ENCODE data around the gene TLN1.

TLN1 gene

GRCh38 chr9:35729101-35729500, 2.9 kb downstream of the TLN1 start:
- DNase-seq: no peak

GRCh38 chr9:35728041-35728971, 3.7 kb downstream of the TLN1 start:
- DNase-seq: no peak

DNA sequence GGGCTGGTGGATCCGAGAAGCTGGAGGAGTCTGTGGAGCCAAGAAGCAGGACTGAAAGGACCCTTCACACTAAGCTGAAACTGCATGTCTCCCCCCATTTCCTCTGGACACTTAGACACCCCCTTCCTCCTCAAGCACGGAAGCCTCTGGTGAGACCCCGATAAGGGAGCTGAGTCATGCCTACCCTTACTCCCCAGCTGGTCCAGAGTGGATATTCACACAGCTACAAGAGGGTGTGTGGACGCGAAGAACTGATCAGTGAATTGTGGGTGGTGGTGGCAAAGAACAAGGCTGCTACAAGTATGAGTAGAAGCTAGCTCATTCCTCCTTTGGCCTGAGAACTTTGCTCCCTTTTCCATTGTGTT, 4.3 kb downstream of the TLN1 start:
- no peak for DNase-seq

DNA sequence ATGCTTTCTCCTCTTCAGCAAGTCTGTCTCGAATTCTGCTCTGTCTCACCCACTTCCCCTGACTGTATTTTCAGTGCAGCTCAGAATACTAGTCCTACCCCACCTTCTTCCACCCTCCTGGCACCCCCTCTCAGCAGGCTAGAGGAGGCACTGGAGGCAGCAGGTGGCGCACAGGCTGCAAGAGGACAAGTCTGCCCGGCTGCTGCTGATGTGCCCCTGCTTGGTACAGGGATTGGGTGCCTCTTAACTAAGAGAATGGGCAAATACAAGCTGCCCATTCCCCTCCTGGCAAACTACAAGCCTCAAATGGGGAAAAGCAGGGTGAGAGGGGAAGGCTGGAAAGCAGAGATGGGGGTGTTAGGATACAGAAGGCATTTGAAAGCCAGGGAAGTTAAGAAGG, 5.1 kb downstream of the TLN1 start:
- no peak for DNase-seq

DNA sequence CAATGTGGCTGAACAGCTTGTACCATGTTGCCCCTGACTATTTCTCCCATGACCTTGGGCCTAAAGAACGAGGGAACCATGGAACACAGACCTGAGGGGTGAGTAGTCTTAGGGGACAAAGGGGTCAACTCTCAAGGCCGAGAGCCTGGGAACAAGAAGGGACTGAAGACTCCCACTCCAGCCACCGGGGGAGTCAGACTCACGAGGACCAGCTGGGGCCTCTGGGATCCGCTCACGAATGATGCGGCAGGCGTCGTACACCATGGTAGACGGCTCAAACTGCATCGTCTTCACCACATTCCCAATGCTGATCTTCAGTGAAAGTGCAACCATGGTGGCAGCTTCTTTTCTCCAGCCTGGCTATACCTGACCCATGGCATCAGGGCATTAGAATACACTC, 6.6 kb downstream of the TLN1 start:
- no peak for DNase-seq

DNA sequence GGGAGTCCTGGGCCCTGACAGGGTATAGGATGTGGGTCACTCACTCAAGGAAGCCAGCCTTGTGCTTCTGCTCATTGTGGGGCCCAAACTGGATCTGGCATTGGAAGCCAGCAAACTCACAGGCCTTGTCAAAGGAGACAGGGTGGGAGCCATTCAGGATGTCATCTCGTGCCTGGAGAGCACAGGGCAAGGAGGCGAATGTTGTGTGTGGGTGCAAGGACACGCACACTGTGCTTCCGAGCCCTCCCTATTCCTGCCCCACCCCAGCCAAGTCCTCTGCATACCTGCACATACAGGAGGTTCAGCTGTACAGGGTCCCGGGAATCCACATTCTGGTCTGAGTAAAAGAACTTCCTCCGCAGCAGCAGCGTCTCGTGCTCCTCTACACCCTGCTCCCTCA, 8.1 kb downstream of the TLN1 start:
- no peak for DNase-seq

- no peak for DNase-seq
Observed at GRCh38 chr9:35723426-35723825, 8.6 kb downstream of the TLN1 start.

GRCh38 chr9:35719546-35719945, 12.4 kb downstream of the TLN1 start:
- DNase-seq: no peak

DNA sequence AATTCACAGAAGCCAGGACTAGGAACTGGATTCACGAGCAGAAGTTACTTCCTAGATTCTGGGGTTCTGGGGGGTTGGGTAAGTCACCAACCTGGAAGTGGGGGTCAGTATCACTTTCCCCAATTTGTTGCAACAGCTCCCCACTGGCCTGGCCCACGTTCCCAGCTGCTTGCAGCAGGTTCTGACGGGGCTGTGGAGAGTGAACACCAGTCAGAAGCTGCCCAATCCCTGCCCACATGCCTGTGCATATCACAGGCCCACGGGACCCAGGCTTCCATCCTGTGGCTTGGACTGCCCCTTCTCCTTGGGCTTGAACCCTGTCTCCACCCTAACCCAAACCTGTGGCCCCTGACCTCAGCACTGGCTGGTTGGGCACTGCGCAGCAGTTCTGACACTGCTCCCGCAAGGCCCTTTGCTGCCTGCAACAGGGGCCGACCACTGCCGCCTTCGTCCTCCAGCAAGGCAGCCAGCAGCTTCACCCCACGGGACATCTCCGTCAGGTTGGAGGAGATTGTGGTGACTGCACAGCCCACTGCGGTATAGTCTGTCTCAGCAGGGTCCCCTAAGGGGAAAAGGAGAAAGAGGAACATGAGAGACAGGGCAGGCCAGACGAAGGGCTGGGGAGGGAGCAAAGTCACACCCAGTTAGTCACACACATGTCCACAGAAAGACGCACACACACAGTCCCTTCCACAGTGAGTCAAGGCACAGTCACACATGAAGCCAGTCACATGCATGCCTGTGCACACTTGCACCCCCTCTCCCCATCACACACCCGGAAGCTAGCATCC, 13.1 kb downstream of the TLN1 start:
- DNase-seq: no peak

GRCh38 chr9:35717132-35717870, 14.7 kb downstream of the TLN1 start:
- no peak for DNase-seq

GRCh38 chr9:35716230-35716629, 15.8 kb downstream of the TLN1 start:
- DNase-seq: no peak

- DNase-seq: no peak
Observed at GRCh38 chr9:35714579-35715252, 17.3 kb downstream of the TLN1 start.

GRCh38 chr9:35714123-35714522, 17.9 kb downstream of the TLN1 start:
- DNase-seq: no peak

DNA sequence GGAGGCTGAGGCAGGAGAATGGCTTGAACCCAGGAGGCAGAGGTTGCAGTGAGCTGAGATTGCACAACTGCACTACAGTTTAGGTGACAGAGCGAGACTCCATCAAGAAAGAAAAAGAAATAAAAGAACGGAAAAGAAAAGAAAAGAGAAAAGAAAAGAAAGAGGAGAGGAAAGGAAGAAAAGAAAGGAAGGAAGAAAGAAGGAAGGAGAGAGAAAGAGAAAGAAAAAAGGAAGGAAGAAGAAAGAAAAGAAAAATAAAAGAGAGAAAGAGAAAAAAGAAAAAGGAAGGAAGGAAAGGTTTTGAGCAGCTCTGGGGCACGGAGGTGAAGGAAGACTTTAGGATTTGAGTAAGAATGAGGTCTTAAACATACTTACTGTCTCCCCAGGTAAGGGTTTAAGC, 18.4 kb downstream of the TLN1 start:
- DNase-seq: no peak

DNA sequence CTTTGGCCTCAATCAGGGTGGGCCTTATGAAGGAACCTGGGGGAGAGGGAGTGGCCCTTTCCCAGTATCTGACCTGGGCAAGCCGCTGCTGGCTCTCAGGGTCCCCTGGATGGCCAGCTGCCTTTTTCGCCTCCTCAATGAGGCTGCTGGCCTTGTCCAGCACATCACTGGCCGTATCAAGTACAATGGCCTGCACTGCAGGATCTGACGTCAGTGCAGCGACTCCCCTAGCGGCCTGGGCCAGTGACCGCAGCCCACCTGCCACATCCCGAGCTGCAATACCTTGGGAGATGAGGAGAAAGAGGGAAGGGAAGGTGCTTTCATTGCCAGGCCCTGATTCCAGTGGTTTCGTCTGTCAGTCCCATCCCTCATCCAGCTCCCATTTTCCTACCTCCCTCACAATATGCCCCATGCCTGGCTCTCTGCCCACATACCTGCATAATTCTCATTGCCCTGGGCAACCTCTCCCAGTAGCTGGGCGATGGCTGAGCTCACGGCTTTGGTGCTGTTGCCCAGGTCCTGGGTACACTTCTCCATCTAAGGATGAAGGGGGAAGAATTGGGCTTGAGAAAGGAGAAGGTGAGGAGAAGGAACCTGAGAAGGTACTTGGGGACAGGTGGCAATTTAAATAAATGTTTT, 19.1 kb downstream of the TLN1 start:
- DNase-seq: no peak

GRCh38 chr9:35711501-35712428, 20.2 kb downstream of the TLN1 start:
- DNase-seq: no peak

DNA sequence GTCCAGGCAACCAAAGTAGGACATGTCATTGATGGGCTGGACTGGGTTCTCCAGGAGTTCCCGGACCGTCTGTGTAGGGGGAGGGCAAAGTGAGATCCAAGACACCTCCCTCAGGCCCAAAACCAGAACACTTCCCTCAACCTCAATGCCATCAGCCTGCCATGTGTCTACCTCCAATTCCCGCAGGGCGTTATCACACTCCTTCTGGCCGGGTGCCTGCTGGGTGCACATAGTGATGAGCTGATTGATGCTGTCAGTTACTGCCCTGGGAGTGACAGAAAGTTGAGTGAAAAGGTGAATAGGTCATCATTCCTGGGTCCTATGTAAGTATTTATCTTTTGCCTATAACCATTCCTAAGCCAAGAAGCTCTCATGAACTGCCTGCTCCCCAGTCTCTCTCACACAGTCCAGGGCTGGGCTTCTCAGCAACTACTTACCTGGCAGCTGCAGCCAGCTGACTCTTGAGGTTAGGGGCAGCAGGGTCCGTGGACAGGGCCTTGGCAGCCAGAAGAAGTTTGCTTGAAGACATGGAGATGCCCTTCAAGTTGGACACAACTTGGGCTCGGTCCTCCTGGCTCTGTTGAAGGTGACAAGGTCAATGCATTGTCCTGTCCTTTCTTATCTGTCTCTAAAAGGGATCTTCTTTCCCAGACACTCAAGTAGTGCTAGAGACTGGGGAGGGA, 21.0 kb downstream of the TLN1 start:
- no peak for DNase-seq

DNA sequence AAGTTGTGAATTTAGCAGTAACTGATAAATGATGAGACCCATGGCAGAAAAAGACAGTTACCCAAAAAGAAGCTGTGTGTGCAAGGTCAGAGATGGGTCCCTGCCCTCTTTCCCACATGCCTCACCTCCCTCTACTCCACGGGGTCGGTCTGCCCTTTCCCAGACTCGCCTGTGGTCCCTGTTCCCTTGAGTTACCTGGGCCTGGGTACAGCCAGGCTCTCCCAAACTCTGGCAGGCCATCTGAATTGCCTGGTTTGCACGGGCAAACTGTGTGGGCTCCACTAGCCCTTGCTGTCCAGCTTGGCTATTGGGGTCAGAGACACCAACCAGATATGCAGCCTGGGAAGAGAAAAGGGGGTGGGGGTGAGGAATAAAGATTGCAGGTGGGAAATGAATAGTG, 23.8 kb downstream of the TLN1 start:
- DNase-seq: no peak

DNA sequence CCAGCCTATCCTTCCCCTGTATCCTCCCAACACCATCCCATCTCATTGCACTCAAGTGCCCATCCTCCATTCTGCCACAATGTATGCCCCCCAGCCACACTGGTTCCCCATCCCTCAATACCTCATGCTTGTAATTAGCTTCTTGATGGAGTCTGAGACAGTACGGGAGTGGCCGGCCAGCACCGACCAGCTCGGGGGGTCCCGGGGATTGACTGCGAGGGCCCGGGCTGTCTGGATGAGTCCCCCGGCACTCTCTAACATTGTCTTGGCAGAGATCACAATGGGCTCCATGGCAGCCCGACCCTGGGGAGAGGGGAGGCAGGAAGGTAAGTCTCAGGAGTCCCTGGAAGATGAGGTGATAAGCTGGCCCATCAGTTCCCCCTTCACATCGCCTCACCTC, 25.0 kb downstream of the TLN1 start:
- DNase-seq: no peak

GRCh38 chr9:35705836-35706430, 26.1 kb downstream of the TLN1 start:
- no peak for DNase-seq
